ENCODE results near the gene SOX30. TPM values are rescaled to one million over a fixed set of nuclear protein-coding genes. Genes with fewer than 3 reads are reported as not detected.

SOX30 gene
- total RNA-seq, 1 experiment from 2014 or later: 0.42 TPM

DNA sequence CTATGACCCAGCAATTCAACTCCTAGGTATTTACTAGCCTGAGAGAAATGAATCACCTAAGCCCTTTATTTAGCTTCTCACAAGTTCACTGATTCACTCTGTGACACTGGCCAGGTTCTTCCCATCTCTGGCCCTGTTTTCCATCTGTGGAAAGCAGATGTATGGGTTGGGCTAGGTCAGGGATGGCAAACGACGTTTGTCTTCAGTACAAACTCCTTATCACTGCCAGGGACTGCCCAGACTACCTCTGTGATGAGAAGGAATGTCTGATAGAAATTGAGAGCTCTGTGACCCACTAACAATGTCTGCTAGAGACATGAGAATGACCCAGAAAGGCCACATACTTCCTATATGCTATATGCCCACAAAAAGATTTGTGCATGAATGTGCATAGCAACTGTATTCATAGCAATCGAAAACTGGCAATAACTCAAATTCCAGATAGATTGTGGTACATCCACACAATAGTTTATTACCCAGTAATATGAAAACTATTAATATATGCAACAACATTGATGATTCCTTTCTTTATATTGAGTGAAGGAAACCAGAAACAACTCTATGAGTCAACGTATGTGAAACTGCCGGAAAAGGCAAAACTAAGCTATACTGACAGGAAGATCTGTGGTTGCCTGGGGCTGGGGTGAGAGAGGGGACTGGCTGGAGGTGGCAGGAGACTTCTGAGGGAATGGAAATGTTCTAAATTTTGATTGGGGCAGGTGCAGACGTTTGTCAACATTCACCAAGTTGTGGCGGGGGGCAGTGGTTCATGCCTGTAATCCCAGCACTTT is 44.7 kb downstream of the SOX30 start:
- no peaks in the 10 kb centered on the region for H3K36me3 ChIP-seq (replicated peaks; ENCODE audit: control insufficient read depth, insufficient read depth, low read length)
- H3K27me3 ChIP-seq (ENCODE audit: control insufficient read depth, insufficient read depth, low read length): no peaks in the 10 kb centered on the region
- no peak overlapping the region for H3K4me3 ChIP-seq (ENCODE audit: insufficient read depth, low read depth, low read length)
- no peak for DNase-seq

DNA sequence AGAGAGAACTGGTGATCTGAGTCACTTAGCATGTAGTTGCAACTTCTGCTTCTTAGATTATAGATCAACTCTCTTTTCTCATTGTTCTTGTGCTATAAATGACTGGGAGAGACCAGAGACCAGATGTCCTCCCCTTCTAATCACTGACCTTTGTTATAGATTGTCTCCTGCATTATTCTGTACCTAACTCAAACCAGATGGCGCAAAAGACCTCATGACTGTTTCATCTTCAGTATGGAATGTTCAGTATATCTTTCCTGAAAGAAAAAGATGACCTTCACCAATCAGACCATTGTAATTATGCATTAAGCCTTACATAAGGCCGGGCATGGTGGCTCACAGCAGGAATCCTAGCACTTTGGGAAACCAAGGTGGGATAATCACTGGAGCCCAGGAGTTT is 46.2 kb downstream of the SOX30 start:
- Histone ChIP-seq H3K36me3 (replicated peaks; ENCODE audit: control insufficient read depth, insufficient read depth, low read length) (no peaks in the 10 kb centered on the region), H3K4me3 (ENCODE audit: insufficient read depth, low read depth, low read length) (no peak overlapping the region), H3K27me3 (ENCODE audit: control insufficient read depth, insufficient read depth, low read length) (no peaks in the 10 kb centered on the region)
- no peak for DNase-seq

DNA sequence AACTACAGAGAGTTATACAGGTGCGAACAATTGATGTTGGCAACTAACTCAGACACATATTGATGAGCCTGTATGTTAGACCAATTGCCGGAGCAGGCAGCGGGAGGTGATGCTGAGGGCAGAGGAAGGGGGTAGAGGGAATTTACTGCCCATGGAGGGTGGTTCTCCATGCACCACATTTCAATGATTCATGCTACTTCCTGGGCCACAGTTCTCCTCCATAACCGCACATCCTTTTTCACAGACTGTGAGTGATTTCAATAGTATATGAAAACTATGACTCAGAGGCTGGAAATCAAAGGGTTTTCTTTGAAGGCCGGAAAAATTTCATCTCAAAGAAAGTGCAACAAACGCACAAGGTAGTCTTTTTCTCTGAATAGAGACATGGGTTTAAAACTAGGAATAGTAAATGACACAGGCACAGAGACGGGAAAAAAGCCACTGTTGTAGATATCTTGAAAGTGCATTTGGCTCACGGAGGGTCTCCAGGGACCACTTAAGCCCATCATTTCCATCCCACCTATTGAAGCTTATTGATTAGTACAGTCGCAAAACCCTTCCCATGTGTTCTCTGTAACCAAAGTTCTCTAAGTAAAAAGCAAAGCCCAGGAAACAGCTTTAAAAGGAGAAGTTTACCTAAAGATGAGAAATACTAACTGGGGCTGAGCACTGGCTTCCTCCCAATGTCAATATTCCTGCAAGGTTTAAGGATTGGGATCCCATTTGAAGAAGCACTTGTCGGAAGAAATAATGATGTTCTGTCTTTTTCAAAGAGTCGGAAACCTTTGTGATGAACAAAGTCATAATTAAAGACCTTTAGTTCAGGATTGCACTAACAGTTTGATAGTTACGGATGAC is 48.7 kb downstream of the SOX30 start:
- H3K4me3 ChIP-seq (ENCODE audit: insufficient read depth, low read depth, low read length): no peak overlapping the region
- no peaks in the 10 kb centered on the region for H3K36me3 ChIP-seq (replicated peaks; ENCODE audit: control insufficient read depth, insufficient read depth, low read length)
- DNase-seq: no peak
- H3K27me3 ChIP-seq (ENCODE audit: control insufficient read depth, insufficient read depth, low read length): no peaks in the 10 kb centered on the region

DNA sequence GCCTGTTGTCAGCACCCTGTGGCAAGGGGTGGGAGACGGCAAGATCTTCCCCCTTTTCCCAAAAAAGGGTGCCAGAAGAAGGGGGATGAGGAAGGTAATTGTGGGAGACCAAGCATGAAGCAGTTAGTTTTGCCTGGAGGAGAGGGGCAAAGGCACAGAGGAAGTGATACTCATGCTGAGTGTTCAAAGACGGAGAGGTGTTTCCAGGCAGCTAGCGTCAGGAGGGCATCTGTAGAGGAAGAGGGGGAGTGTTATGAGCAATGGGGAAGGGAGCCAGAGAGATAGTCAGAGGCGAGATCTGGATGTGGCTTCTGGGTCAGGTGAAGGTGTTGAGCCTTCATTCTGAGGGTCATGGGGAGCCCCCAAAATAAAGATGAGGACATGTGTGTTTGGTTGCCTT is 49.7 kb downstream of the SOX30 start:
- Histone ChIP-seq H3K4me3 (ENCODE audit: insufficient read depth, low read depth, low read length) (no peak overlapping the region), H3K36me3 (replicated peaks; ENCODE audit: control insufficient read depth, insufficient read depth, low read length) (no peaks in the 10 kb centered on the region), H3K27me3 (ENCODE audit: control insufficient read depth, insufficient read depth, low read length) (no peaks in the 10 kb centered on the region)
- DNase-seq: no peak

DNA sequence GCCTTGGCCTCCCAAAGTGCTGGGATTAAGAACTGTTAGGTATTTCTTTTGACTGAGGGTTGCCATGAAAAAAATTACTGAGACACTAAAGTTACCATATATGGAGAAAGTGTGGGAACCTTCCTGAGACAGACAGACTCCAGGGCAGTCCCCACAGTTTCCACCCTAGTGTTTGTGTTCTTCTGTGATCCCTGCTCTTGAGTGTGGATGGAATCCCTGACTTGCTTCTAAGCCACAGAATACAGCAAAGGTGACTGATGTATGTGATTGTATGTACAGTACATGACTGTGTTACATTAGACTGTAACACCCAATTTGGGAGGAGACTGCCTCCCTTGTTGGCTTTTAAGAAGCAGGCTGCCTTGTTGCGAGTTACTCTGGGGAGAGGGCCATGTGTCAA is 52.0 kb downstream of the SOX30 start:
- Histone ChIP-seq H3K27me3 (ENCODE audit: control insufficient read depth, insufficient read depth, low read length) (no peaks in the 10 kb centered on the region), H3K36me3 (replicated peaks; ENCODE audit: control insufficient read depth, insufficient read depth, low read length) (no peaks in the 10 kb centered on the region), H3K4me3 (ENCODE audit: insufficient read depth, low read depth, low read length) (no peak overlapping the region)
- no peak for DNase-seq

- no peaks in the 10 kb centered on the region for H3K36me3 ChIP-seq (replicated peaks; ENCODE audit: control insufficient read depth, insufficient read depth, low read length)
- H3K4me3 ChIP-seq (ENCODE audit: insufficient read depth, low read depth, low read length): no peak overlapping the region
- no peaks in the 10 kb centered on the region for H3K27me3 ChIP-seq (ENCODE audit: control insufficient read depth, insufficient read depth, low read length)
- no peak for DNase-seq
Measured at GRCh38 chr5:157599565-157599964, 52.7 kb downstream of the SOX30 start.

- no peak for DNase-seq
- no peaks in the 10 kb centered on the region for H3K36me3 ChIP-seq (replicated peaks; ENCODE audit: control insufficient read depth, insufficient read depth, low read length)
- H3K27me3 ChIP-seq (ENCODE audit: control insufficient read depth, insufficient read depth, low read length): no peaks in the 10 kb centered on the region
- no peak overlapping the region for H3K4me3 ChIP-seq (ENCODE audit: insufficient read depth, low read depth, low read length)
Measured at GRCh38 chr5:157598350-157598936, 53.8 kb downstream of the SOX30 start.

DNA sequence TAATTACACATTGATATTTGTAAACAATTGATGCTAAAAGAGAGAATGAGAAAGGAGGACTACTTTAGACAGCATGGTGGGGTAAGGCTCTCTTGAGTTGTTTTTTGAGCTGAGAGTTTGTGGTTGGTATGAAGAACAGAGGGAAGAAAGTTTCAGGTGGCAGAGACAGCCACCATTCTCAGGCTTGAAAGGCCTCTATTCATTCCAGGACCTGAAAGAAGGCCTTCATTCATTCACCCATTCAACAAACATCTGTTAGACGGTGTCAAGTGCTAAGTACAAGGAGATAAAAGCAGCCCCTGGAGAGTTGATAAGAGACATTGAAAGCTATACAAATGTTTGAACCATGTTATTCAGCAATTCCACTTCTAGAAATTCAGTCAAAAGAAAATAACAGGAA is 55.0 kb downstream of the SOX30 start:
- H3K4me3 ChIP-seq (ENCODE audit: insufficient read depth, low read depth, low read length): no peak overlapping the region
- no peaks in the 10 kb centered on the region for H3K27me3 ChIP-seq (ENCODE audit: control insufficient read depth, insufficient read depth, low read length)
- no peak for DNase-seq

DNA sequence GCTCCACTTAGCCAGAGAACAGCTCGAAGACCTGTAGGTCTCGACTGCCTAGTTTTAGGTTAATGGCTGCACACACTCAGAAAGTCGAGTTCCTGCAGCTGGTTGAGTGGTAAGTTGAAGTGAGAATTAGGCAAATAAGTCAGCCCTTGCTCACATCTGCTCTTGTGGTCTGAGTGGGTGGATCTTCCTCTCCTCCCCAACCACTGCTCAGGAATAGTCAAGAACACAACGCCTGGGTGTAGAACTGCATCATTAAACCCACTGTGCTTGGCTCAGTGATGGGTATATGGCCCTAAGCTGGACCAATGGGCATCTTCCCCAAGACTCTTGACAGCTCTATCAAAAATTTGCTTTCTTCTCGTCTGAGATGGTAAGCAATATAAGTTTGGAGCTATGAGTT is 55.8 kb downstream of the SOX30 start:
- Histone ChIP-seq H3K36me3 (replicated peaks; ENCODE audit: control insufficient read depth, insufficient read depth, low read length) (no peaks in the 10 kb centered on the region), H3K27me3 (ENCODE audit: control insufficient read depth, insufficient read depth, low read length) (no peaks in the 10 kb centered on the region), H3K4me3 (ENCODE audit: insufficient read depth, low read depth, low read length) (no peak overlapping the region)
- DNase-seq: no peak

More for the DNA sequence above, 55.0 kb downstream of the SOX30 start:
- no peaks in the 10 kb centered on the region for H3K36me3 ChIP-seq (replicated peaks; ENCODE audit: control insufficient read depth, insufficient read depth, low read length)

DNA sequence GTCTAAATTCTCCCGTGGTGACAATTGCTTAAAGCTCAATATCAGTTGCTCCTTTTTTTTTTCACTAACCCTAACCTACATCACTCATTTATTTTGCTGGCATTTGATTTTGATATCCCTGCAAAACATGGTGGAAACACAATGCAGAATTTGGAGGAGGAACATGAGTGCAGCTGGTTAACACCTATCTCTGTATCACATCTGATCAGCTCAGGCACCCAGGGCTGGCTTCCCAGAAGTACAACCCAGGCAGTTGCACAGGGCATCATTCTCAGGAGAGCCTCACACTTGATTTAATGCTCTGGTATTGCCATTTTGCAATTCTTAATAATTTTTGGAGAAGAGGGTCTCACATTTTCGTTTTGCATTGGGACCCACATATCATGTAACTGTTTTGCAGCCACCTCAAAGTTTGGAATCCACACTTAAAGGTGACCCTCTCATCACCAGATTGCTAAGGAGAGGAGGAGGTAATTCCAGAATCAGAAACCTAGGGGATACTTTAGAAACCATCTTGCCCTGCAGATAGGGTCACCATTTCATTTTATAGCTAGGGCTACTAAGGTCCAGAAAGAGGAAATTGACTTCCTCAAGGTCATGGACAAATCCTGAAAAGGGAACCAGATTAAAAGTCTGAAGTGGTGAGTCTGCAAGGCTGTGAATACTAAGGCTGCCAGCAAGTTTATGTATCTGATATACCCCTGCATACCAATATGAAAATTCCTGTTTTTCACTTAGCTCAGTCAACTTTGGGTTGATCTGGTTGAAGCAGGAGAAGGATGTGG is 57.4 kb downstream of the SOX30 start:
- Histone ChIP-seq H3K4me3 (ENCODE audit: insufficient read depth, low read depth, low read length) (no peak overlapping the region), H3K36me3 (replicated peaks; ENCODE audit: control insufficient read depth, insufficient read depth, low read length) (no peaks in the 10 kb centered on the region), H3K27me3 (ENCODE audit: control insufficient read depth, insufficient read depth, low read length) (no peaks in the 10 kb centered on the region)
- no peak for DNase-seq

DNA sequence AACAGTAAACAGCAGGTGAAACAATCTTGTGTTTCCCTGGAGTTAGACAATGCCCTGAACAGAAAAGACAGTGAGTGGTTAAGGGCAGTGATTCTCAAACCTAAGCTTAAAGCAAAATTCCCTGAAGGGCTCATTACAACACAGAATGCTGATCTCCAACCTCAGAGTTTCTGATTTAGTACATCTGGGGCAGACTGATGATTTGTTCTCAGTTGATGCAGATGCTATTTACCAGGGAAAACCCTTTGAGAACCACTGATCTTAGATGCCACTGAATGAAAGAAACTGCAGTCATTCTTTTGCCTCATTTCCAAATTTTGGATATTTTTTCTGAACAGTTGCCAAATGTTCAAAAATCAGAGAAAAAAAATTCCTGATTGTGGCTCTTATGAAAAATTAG is 58.0 kb downstream of the SOX30 start:
- H3K36me3 ChIP-seq (replicated peaks; ENCODE audit: control insufficient read depth, insufficient read depth, low read length): no peaks in the 10 kb centered on the region
- DNase-seq: no peak

DNA sequence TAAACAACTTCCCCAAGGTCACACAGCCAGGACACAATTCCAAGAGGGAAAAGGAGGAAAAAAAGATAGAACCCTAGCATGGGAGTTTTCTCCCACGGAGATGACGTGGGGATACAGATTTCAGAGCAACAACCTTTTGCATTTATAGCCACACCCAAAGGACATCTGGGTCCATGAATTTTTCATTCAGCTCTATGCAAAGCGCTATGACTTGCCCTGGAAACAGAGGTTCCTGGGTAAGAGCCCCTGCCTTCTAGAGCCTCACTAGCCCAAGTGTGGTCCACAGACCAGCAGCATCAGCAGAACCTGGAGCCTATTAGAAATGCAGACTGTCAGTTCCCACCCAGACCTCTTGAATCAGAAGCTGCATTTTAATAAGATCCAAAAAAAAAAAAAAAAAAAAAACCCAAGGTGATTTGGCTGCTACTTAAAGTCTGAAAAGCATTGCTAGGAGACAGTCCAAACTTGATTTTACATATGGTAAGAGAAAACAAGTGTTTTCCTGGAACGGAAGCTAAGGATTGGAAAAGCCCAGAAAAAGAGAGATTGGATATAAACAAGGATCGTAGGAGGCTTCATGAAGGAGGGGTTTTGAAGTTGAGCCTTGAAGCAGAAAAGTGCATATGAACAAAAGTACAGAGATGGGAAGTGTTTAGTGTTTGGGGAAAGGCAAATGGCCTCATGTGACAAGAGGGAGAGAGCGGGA is 59.0 kb downstream of the SOX30 start:
- no peak overlapping the region for H3K4me3 ChIP-seq (ENCODE audit: insufficient read depth, low read depth, low read length)
- H3K36me3 ChIP-seq (replicated peaks; ENCODE audit: control insufficient read depth, insufficient read depth, low read length): no peaks in the 10 kb centered on the region
- no peak for DNase-seq
- H3K27me3 ChIP-seq (ENCODE audit: control insufficient read depth, insufficient read depth, low read length): no peaks in the 10 kb centered on the region

More for the DNA sequence above, 58.0 kb downstream of the SOX30 start:
- no peak overlapping the region for H3K4me3 ChIP-seq (ENCODE audit: insufficient read depth, low read depth, low read length)
- no peaks in the 10 kb centered on the region for H3K27me3 ChIP-seq (ENCODE audit: control insufficient read depth, insufficient read depth, low read length)

GRCh38 chr5:157592594-157592993 is 59.6 kb downstream of the SOX30 start:
- Histone ChIP-seq H3K4me3 (ENCODE audit: insufficient read depth, low read depth, low read length) (no peak overlapping the region), H3K36me3 (replicated peaks; ENCODE audit: control insufficient read depth, insufficient read depth, low read length) (no peaks in the 10 kb centered on the region), H3K27me3 (ENCODE audit: control insufficient read depth, insufficient read depth, low read length) (no peaks in the 10 kb centered on the region)
- DNase-seq: no peak

GRCh38 chr5:157590478-157590877 is 61.8 kb downstream of the SOX30 start:
- H3K36me3 ChIP-seq (replicated peaks; ENCODE audit: control insufficient read depth, insufficient read depth, low read length): no peaks in the 10 kb centered on the region
- no peaks in the 10 kb centered on the region for H3K27me3 ChIP-seq (ENCODE audit: control insufficient read depth, insufficient read depth, low read length)
- no peak overlapping the region for H3K4me3 ChIP-seq (ENCODE audit: insufficient read depth, low read depth, low read length)
- no peak for DNase-seq
